A549 (cell line): ENCODE results near the gene EYA2. TPM values are rescaled to one million over a fixed set of nuclear protein-coding genes. Genes with fewer than 3 reads are reported as not detected.

Experiments used
- ATAC-seq, 2 experiments: fragments of 200-7000 bp in 1 of 2; fragments of >200 bp in 1 of 2; cut with Nextera tagmentation in 1 of 2; cut with Tn5 transposase in 1 of 2; 3 replicates each; pipeline versions ENCODE4 v1.8.0 to v1.9.1; 2018 to 2020; ENCODE audit warnings: mild to moderate bottlenecking in 1 of 2, moderate library complexity in 1 of 2
- CTCF ChIA-PET: fragments of 300-600 bp; sonication (Branson Sonifier 250); formaldehyde crosslinking; extraction: SDS; loops from one replicate; lab custom pipeline; 2021; ENCODE audit warnings: antibody characterized with exemption, inconsistent platforms; lab: Yijun Ruan, JAX
- POLR2A ChIA-PET: fragments of 350-600 bp; formaldehyde crosslinking; extraction: SDS; loops from one replicate; lab custom pipeline; 2021; ENCODE audit warnings: antibody characterized with exemption, inconsistent platforms; lab: Yijun Ruan, JAX
- DNase-seq, 2 experiments: peaks; one replicate each; pipeline versions ENCODE4 v3.0.0 to v3.0.0-alpha.2; 2011 to 2016; ENCODE audit warnings: low read depth in 1 of 2, low spot score in 1 of 2
- FAIRE-seq: peaks from 2 replicates; lab custom pipeline; 2011; peaks lifted over from hg19 to GRCh38; lab: Jason Lieb, UNC
- H3K27ac ChIP-seq, 2 experiments: fragments of >200 bp; sonication (Bioruptor Twin); formaldehyde crosslinking; 3 replicates each; pipeline ENCODE4 v1.5.1; 2016 to 2017
- H3K4me1 ChIP-seq: fragments of >200 bp; sonication (Bioruptor Twin); formaldehyde crosslinking; 3 replicates; pipeline ENCODE4 v1.6.1; 2016
- H3K4me2 ChIP-seq: fragments of >200 bp; sonication (Bioruptor Twin); formaldehyde crosslinking; 3 replicates; pipeline ENCODE4 v1.6.1; 2016
- H3K4me3 ChIP-seq: fragments of >200 bp; sonication (Bioruptor Twin); formaldehyde crosslinking; 3 replicates; pipeline ENCODE4 v1.5.1; 2016
- H3K9me3 ChIP-seq: fragments of >200 bp; sonication (Bioruptor Twin); formaldehyde crosslinking; 3 replicates; pipeline ENCODE4 v1.6.1; 2016
- ATOH8 ChIP-seq: fragments of 250-450 bp; sonication (Bioruptor Pico); IDR thresholded peaks from 2 replicates; pipeline ENCODE4 v1.5.0; 2020; ENCODE audit warnings: low read depth, mild to moderate bottlenecking, moderate library complexity
- CBX2 ChIP-seq: fragments of 200-600 bp; sonication (generic); IDR thresholded peaks from 2 replicates; pipeline ENCODE4 v1.6.1; 2016; ENCODE audit warnings: low read depth, mild to moderate bottlenecking, borderline replicate concordance
- CBX8 ChIP-seq: fragments of 200-600 bp; sonication (generic); IDR thresholded peaks from 2 replicates; pipeline ENCODE4 v1.6.1; 2016
- CHD4 ChIP-seq: fragments of 200-600 bp; sonication (generic); IDR thresholded peaks from 2 replicates; pipeline ENCODE4 v1.6.1; 2016; ENCODE audit warnings: antibody characterized with exemption, mild to moderate bottlenecking, borderline replicate concordance
- E2F6 ChIP-seq: IDR thresholded peaks from 2 replicates; pipeline ENCODE4 v1.6.1; 2012; ENCODE audit warnings: low read depth, borderline replicate concordance
- EHF ChIP-seq: fragments of 250-450 bp; sonication (Bioruptor Pico); IDR thresholded peaks from 2 replicates; pipeline ENCODE4 v1.5.0; 2020; ENCODE audit warnings: mild to moderate bottlenecking
- EHMT2 ChIP-seq: fragments of 200-600 bp; sonication (generic); IDR thresholded peaks from 2 replicates; pipeline ENCODE4 v1.6.1; 2016; ENCODE audit warnings: antibody characterized with exemption, low read depth, mild to moderate bottlenecking, moderate library complexity
- EP300 ChIP-seq, 2 experiments: fragments of >200 bp; sonication (Bioruptor Twin); formaldehyde crosslinking; IDR thresholded peaks; 2 replicates in 1 of 2; 3 replicates in 1 of 2; pipeline ENCODE4 v1.6.1; 2016 to 2017
- FOXS1 ChIP-seq: fragments of 250-450 bp; sonication (Bioruptor Pico); IDR thresholded peaks from 2 replicates; pipeline ENCODE4 v1.5.0; 2020; ENCODE audit warnings: mild to moderate bottlenecking, moderate library complexity
- GATA3 ChIP-seq: IDR thresholded peaks from 2 replicates; pipeline ENCODE4 v1.6.1; 2012; ENCODE audit warnings: borderline replicate concordance
- JUNB ChIP-seq: fragments of >200 bp; sonication (Bioruptor Twin); formaldehyde crosslinking; IDR thresholded peaks from 2 replicates; pipeline ENCODE4 v1.6.1; 2016
- MAX ChIP-seq: IDR thresholded peaks from 2 replicates; pipeline ENCODE4 v1.6.1; 2012
- MAZ ChIP-seq: fragments of 150-350 bp; IDR thresholded peaks from 2 replicates; pipeline ENCODE4 v1.6.1; 2014; ENCODE audit warnings: antibody characterized with exemption, low read depth, low read length, borderline replicate concordance
- NFE2L2 ChIP-seq: fragments of 150-350 bp; conservative IDR thresholded peaks from 2 replicates; pipeline ENCODE4 v1.6.1; 2014; ENCODE audit warnings: low read length
- PHF8 ChIP-seq: fragments of 200-600 bp; sonication (generic); IDR thresholded peaks from 2 replicates; pipeline ENCODE4 v1.6.1; 2016; ENCODE audit warnings: low read depth, mild to moderate bottlenecking, antibody characterized with exemption, moderate library complexity, borderline replicate concordance
- POLR2A ChIP-seq: IDR thresholded peaks from 2 replicates; pipeline ENCODE4 v1.6.1; 2012; ENCODE audit warnings: mild to moderate bottlenecking, low read length
- POLR2AphosphoS2 ChIP-seq: conservative IDR thresholded peaks from 2 replicates; pipeline ENCODE4 v1.6.1; 2012; ENCODE audit warnings: low read length, improper control_type of control experiment, inconsistent platforms
- RAD21 ChIP-seq, 2 experiments: fragments of >200 bp in 1 of 2; sonication (Bioruptor Twin) in 1 of 2; formaldehyde crosslinking in 1 of 2; IDR thresholded peaks in 1 of 2; conservative IDR thresholded peaks in 1 of 2; 2 replicates in 1 of 2; 3 replicates in 1 of 2; pipeline ENCODE4 v1.6.1; 2012 to 2018; ENCODE audit warnings: inconsistent platforms in 1 of 2
- RARB ChIP-seq: fragments of 250-450 bp; sonication (Bioruptor Pico); IDR thresholded peaks from 2 replicates; pipeline ENCODE4 v1.8.0; 2021; ENCODE audit warnings: mild to moderate bottlenecking, moderate library complexity
- RCOR1 ChIP-seq: fragments of 150-350 bp; IDR thresholded peaks from 2 replicates; pipeline ENCODE4 v1.6.1; 2014; ENCODE audit warnings: antibody characterized with exemption, low read length, low read depth
- RFX5 ChIP-seq: fragments of 450-650 bp; IDR thresholded peaks from 2 replicates; pipeline ENCODE4 v1.7.1; 2014; ENCODE audit warnings: antibody characterized with exemption, mild to moderate bottlenecking, moderate library complexity
- SREBF2 ChIP-seq: fragments of 450-650 bp; IDR thresholded peaks from 2 replicates; pipeline ENCODE4 v1.6.1; 2014; ENCODE audit warnings: mild to moderate bottlenecking, moderate library complexity
- ZC3H11A ChIP-seq: fragments of 450-650 bp; IDR thresholded peaks from 2 replicates; pipeline ENCODE4 v1.6.1; 2014; ENCODE audit warnings: antibody characterized with exemption, mild to moderate bottlenecking
- ZNF302 ChIP-seq: fragments of 250-450 bp; sonication (Bioruptor Pico); IDR thresholded peaks from 2 replicates; pipeline ENCODE4 v1.9.0; 2021; ENCODE audit warnings: inconsistent platforms, mild to moderate bottlenecking, moderate library complexity
- ZSCAN20 ChIP-seq: fragments of 250-450 bp; sonication (Bioruptor Pico); IDR thresholded peaks from 2 replicates; pipeline ENCODE4 v1.8.0; 2022; ENCODE audit warnings: mild to moderate bottlenecking, moderate library complexity
- WGBS: methylation state at CpG from one replicate; pipeline ENCODE4 v1.1.6; 2017; ENCODE audit errors: missing lambda C conversion rate; 5-methylcytosine and 5-hydroxymethylcytosine counted together
- polyA plus RNA-seq, 4 experiments: library from polyadenylated mRNA; depleted of rRNA in 3 of 4; stranded (reverse); fragments of >200 nt; fragmentation: RNase III in 1 of 4; extraction: RNeasy Plus Mini Kit Qiagen cat#74134 plus additional on column Dnase treatment in 1 of 4; gene quantifications; 2 replicates in 3 of 4; 3 replicates in 1 of 4; pipeline ENCODE4 v1.2.3, GENCODE V29; 2011 to 2017

The EYA2 gene
- polyA plus RNA-seq, 2 of the 4 experiments (the other 2 are of a cell fraction), result 4.5 to 4.6 TPM

- H3K4me1 ChIP-seq, result peaks cover 5% of the 10 kb centered on the region; the same call in 1 of the 3 replicates
- no peak overlapping the region for H3K4me2 ChIP-seq
- ATAC-seq, result no peak
- FAIRE-seq, result no peak
- TF ChIP-seq ATOH8 (CRISPR knock-in tag), result no peak
- no peak for TF ChIP-seq MAZ
- DNase-seq, result no peak
- no peak overlapping the region for H3K27ac ChIP-seq
- ChIA-PET POLR2A (no interaction called here), CTCF (no interaction called here)
- no peak overlapping the region for H3K4me3 ChIP-seq
- no peaks in the 10 kb centered on the region; the same call in 2 of the 3 replicates for H3K9me3 ChIP-seq
- 91% methylated on average over 1 of the region's 1 CpG for WGBS
These were observed 89.8 kb downstream of the EYA2 start for GRCh38 chr20:46984405-46984804.

- Histone ChIP-seq H3K27ac (no peak overlapping the region), H3K4me1 (peaks cover 8% of the 10 kb centered on the region; the same call in 1 of the 3 replicates), H3K9me3 (no peaks in the 10 kb centered on the region; the same call in 2 of the 3 replicates), H3K4me2 (no peak overlapping the region), H3K4me3 (no peak overlapping the region)
- 41% methylated on average over 2 of the region's 2 CpGs for WGBS
- ChIA-PET CTCF (no interaction called here), POLR2A (no interaction called here)
- no peak for FAIRE-seq
- peak in 1 of 2 experiments; percentile 31 for DNase-seq
- no peak for ATAC-seq
- TF ChIP-seq ZSCAN20, result no peak
- TF ChIP-seq RFX5, result no peak
- no peak for TF ChIP-seq CHD4
- TF ChIP-seq CBX8, result no peak
- TF ChIP-seq RAD21 (conservative IDR thresholded peaks at IDR 0.05 in 1 of 2, IDR thresholded peaks at IDR 0.05 in 1 of 2), result no peak
- TF ChIP-seq FOXS1, result no peak
- TF ChIP-seq PHF8, result no peak
- no peak for TF ChIP-seq EHF (CRISPR knock-in tag)
- TF ChIP-seq GATA3, result no peak
- TF ChIP-seq E2F6, result no peak
- no peak for TF ChIP-seq SREBF2
- TF ChIP-seq POLR2A, result no peak
- TF ChIP-seq CBX2, result no peak
- TF ChIP-seq POLR2AphosphoS2, result no peak
- no peak for TF ChIP-seq EHMT2
- TF ChIP-seq ZNF302 (CRISPR knock-in tag), result no peak
- TF ChIP-seq JUNB, result no peak
- TF ChIP-seq EP300 (IDR thresholded peaks at IDR 0.05), result no peak
- no peak for TF ChIP-seq RARB (CRISPR knock-in tag)
These were observed 90.6 kb downstream of the EYA2 start for GRCh38 chr20:46985250-46985649.

- Histone ChIP-seq H3K27ac (no peak overlapping the region), H3K4me1 (peaks cover 10% of the 10 kb centered on the region; the same call in 1 of the 3 replicates), H3K4me3 (no peak overlapping the region), H3K4me2 (no peak overlapping the region), H3K9me3 (no peaks in the 10 kb centered on the region; the same call in 2 of the 3 replicates)
- no peak for DNase-seq
- ChIA-PET CTCF (no interaction called here), POLR2A (no interaction called here)
- no peak for ATAC-seq
- TF ChIP-seq RCOR1 (no peak), MAX (no peak), ZC3H11A (no peak), EHMT2 (no peak), SREBF2 (no peak), PHF8 (no peak), NFE2L2 (no peak), EHF (CRISPR knock-in tag) (no peak), RAD21 (conservative IDR thresholded peaks at IDR 0.05 in 1 of 2, IDR thresholded peaks at IDR 0.05 in 1 of 2) (no peak)
- 74% methylated on average over 2 of the region's 2 CpGs for WGBS
- no peak for FAIRE-seq
These were observed 91.0 kb downstream of the EYA2 start for GRCh38 chr20:46985671-46986070.
